ENCODE results near the gene ARFIP2.

The ARFIP2 gene

DNA sequence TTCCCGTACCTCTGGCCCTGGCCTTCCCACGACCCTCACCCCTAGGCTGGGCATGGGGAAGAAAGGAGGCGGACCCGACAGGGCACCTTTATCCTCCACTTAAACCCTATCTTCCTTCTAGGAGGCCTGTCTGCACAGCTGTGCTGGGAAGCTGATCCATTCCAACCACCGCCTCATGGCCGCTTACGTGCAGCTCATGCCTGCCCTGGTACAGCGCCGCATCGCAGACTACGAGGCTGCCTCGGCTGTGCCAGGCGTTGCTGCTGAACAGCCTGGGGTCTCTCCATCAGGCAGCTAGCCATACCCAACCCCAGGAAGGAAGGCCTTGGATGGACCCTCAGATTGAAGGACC, 769 bp upstream of the ARFIP2 start:
- peak; percentile 19 for DNase-seq

DNA sequence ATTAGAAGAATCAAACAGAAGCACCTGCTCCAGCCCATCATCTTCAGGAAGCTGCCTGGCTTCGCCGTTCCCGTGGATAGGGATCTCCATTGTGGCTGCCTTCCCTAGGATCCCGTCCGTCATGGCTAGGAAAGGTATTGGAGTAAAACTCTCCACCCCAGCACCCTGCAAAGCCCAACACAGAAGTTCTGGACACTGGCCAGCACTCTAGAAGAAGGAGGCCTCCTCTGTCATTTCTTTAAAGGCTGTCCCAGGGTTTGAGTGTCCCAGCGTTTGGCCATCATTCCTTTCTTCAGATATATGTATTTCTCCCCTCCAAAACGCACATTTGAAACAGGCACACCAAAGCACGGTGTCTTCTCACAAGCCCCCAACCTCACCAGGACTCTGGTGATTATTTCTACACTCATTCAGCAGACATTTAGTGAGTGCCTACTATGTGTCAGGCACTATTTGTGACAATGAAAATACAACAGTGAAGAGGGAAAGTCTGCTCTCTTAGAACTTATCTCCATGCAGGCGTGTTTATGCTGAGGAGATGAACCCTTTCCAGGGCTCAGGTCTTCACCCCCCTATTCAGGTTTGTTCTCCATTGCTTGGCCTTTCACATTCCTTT, 724 bp downstream of the ARFIP2 start:
- no peak for DNase-seq

DNA sequence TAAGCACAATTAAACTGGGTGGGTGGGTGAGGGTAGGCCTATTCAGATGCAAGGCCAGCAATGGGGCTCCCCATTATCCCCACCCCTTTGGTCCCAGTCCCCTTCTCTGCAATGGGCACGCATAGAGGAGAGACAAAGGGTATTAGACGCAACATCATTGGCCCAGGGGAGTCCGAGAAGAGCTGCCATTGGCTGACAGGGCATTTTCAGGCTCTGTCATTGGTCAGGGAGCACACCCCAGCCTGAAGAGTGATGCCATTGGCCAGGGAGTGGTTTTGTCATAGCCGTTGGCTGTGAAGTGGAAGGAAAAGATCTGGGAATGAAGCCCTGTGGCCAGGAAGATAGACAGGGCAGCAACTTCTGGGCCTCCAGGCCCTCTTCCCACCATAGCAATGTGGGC, 4.6 kb downstream of the ARFIP2 start:
- DNase-seq: no peak

DNA sequence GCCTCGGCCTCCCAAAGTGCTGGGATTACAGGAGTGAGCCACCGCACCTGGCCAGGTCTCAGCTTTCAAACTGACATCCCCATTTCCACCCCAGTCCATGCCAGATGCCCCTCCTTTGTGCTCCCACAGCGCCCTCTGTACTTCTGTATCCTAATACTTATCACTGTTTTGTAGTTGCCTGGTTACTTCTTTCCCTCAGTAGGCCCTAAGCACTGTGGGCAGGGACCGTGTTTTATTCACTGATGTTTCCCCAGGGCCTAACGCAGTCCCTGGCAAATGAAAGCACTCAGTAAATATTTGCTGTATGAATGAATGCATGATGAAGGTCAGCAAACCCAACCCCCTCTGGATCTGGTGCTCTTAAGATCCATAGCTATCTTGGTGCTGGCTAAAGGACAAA, 5.2 kb downstream of the ARFIP2 start:
- DNase-seq: no peak

DNA sequence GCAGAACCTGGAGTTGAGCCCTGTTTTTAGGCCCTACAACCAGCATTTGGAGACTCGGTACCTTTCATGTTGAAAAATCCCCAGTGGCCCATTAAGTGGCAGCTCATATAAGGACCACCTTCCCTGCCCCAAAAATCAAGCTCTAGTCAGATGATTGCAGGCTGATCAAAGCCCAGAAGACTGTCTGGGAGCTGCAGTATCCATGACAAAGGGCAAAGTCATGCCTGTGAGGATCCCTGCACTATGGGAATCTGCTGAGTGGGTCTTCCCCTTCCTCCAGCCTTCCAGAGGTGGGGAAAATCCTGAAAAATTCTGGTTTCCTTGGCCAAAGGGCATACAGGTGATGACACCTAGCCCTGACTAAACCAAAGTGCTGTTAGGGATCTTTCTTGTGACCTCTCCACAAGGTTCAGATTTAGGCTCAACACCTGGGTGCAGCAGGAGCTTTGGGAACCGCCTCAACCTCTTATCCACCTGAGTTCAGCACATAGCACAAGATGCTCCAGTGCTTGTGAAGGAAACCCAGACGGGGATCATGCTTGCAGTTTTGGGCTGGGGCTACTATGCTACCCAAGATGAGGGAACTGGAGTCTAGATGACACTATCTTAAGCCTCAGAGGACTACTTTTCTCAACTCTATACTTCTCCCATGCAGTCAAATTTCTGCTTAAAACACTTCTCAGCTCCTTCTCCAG, 6.2 kb downstream of the ARFIP2 start:
- DNase-seq: no peak

DNA sequence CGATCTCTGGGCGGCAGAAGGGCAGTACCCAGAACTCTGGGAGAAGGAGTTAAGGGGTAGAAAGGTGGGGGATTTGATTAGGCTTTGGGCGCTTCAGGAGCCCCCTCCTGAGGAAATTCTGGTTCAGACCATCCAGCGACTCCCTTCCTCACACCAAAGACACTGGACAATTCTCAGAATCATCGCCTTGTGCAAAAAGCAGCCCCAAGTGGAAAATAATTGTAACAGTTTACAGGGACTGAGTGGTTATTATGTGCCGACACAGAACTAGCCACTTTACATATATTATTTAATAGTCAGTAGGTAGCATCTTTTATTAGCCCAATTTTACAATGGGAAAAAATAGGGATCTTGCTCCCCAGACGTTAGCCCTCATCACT, 6.7 kb downstream of the ARFIP2 start:
- no peak for DNase-seq

DNA sequence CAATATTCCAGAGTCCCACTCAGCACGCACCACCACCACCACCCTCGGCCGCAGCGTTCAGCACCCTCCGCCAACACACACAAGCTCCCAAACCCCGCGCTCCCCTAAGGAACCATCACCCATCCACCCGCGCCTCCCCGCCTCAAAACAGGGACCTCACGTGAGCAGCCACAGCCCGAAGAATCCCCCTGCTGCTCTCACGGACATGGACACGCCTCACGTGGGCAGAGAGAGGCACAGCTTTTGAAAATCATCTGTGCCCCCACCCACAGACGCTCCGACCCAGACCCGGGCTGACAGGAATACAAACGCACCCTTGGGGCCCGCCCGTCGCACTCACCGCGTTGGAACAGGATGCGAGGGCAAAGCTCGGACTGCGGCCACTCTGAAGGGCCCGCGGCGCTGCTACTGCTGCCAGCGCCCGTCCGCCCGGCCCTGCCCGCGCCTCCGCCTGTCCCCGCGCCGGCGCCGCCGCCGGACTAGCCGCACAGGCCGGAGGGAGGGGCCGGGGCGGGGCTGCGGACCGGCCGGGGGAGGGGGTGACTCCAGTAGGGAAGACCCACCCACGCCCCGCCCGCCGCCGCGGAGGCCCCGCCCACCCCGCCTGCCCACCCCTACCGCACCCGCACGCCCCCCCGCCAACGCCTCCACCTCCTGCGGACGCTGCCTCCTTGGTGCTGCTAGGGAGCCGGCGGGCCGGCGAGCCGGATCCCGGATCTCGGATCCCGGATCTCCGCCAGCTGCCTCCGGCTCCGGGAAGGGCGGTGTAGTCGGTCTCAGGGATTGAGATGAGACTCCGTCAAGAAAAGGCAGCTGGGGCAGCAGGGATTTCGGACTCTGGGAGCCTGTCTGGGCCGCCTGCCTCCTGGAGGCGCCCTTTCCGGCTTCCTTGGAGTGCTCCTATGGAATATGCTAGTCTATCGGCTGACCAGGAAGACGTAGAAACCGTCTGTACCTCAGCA, 7.4 kb downstream of the ARFIP2 start, which contains the start of gene TRIM3:
TSS of gene TRIM3 (minus strand) at position 491 of the 962 bp plus-strand sequence. CDS start 8,246 bp downstream, outside the sequence.
- DNase-seq: peak; percentile 68

DNA sequence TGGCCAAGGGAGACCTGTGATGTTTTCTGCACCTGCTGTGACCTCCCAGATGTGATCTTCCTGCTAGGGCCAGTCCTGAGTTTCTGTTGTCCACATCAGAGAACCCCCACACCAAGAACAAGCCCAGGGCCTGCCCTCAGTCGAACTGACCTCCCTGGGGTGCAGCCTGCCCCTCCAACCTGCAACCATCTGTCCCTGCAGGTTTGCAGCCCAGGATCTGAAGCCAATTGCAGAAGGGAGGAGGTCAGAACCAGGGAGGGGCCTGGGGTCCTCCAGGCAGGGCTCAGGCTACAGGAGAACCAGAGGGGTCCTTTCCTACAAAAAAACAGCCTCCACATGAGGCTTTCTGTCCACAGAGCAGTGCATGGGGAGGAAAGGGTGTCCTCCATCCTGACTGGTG, 8.2 kb downstream of the ARFIP2 start:
- no peak for DNase-seq

DNA sequence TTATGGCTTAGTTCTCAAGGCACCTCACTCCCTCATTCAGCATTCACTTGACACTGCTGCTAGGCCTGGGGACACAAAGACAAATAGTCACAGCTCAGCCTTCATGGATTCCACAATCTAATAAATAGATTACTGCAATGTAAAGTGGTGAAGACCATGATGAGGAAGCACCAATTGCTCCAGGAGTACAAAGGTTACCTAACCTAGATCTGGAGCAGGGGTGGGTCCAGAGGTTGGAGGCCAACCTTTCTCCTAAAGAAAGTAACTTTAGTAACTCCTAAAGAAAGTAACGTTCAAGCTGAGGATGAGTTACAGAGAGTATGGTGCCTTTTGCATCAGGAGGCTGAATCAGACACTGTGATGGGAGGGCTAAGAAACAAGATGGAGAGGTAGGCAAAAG, 11.5 kb downstream of the ARFIP2 start:
- no peak for DNase-seq

DNA sequence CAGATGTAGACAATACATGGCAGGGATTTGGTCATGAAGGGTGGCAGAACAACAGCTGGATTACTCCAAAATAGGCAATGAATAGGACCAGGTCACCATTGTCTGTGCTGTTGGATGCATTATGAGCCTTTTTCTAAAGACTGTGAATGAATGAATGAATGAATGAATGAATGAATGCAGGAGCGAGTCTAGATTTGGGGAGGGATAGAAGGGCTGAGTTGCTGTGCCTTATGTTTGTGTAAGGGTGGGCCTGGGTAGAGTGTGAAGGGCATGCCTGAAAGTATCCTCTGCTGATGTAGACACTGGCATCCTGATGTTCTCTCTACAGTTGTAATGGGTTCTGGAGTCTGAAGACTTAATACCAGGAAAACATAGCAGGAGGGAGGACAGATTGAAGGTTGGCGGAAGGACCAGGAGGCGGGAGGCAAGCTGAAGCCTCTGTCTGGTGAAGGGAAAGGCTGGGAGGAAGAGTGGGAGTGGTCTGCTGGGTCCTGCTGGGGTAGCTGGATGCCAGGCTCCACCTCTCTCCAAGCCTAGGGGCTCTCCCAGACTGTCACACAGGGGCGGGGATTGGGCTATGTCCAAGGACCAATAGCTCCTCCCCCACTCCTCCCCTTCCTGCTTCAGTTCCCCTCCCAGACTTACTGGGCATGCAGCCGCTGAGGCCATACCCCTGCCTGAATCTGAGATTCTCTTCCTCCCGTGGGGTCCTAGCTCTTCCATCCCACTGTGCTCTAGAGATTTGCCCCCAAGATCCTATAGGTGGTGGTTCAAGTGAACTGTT, 12.2 kb downstream of the ARFIP2 start:
- no peak for DNase-seq

DNA sequence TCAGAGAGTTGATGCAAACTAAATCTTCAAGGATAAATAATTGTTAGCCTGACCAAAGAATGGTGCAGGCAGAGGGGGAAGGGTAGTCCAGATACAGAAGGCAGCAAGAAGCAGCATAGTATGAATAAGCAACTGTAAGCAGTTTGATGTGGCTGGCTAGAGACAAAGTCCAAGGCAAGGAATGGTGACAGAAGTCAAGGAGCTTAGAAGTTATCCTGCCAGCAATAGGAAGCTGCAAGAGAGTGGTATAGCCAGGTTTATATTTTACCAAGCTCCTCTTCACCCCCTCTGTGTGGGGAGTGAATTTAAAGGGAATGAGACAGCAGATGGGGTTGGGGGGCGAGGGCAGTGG, 22.1 kb downstream of the ARFIP2 start:
- no peak for DNase-seq

DNA sequence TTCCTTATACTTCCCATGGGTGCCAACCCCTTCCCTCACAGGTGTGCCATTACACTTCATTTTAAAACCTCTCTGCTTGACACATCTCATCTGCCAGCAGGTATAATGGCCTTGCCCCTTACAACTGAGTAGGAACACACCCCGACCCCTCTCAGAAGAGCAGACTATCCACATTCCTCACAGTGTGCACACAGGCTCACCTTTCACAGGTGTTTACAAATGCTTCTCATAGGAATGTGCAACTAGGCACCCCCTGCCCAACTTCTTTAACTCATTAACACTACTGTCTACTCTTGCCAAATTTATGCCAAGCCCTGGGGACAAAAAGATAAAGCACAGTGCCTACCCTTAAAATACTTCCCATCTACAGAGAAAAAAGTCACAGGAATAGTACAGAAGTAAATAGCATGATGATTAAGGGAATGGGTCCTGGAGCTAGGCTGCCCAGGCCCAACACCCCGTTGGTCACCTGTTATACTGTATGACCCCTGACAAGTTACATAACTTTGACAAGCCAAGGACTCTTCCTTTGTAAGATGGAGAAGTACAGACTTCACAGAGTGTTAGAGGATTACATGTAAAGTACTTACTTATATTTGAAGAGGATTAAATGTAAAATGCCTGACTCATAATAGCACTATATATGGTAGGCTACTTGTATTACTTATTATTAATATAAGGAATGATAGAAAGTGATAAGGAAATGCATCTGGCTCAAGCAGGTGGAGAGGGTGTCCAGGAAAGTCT, 22.6 kb downstream of the ARFIP2 start:
- DNase-seq: no peak

DNA sequence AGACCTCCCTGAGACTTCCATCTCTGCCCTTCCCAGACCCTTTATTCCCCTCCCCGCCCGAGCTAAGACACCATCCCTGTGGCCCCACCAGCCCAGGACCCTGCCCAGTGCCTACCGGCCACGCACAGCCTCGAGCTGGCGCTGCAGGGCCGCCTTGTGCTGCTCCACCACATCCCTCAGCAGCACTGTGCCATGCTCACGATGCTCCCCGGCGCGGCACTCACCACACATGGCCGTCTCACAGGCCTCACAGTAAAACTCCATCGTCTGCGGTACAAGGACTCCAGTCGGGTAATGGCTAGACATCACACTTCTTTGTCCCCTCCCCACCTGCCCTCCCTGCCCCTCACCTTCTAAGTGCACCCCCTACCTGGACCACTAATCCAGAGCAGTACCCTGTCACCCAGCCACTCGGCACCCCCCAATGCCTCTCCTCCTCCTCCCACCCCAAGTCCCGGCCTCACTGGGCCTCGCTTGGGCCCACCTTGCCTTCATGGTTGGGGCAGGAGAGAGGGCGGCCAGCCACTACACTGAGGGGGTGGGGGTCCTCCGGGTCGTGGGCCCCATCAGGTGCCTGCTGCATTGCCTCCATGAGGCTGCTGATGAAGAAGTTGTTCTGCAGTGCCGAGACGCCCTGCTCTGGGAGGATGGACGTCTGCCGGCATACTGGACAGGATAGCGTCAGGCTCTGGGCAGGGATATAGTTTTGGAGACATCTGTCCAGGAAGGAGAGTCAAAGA, 23.4 kb downstream of the ARFIP2 start:
- DNase-seq: no peak

DNA sequence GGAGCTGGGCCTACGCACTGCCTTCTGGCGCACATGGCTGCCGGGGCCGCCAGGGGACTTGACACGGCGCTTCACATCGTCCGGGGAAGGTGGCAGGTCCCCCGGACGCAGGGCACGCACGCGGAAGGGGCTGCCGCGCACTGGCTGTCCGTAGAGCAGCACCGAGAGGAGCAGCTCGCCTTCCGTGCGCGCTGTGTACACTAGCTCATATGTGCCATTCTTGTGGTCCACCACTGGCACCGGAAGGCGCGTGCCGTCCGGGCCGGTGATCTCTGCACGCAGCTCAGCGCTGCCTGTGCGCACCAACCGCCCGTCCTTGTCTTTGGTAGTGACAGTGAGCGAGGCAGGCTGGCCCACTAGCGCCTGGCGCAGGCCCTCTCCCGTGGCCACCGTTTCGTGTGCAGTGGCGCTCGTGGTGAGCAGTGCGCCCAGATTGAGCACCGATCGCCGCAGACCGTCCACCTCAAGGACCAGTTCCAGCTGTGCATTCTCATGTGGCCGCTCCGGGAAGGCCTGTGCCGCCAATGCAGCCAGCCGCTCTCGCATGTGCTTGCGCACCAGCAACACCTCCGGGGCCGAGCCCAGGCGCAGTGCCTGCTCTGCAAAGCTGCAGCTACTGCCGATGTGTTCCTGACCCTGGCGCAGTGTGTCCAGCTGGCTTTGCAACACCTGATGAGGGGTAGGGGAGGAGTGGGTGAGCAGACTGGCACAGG, 24.6 kb downstream of the ARFIP2 start:
- DNase-seq: no peak

DNA sequence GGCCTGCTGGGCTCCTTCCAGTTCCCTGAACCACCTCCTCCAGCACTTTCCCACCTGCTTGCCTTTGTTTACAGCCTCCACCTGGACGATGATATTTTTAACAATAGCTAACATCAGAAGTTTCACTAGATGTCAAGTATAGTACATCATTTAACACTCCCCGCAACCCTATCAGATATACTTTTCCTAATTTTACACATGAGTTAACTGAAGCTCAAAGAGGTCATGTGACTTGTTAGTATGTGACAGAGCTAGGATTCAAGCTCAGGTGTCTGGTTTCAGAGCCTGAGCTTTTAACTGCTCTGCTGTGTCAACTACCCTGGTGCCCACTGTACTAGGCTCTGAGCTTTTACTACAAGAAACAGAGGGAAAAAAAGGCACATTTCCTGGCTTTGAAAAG, 26.1 kb downstream of the ARFIP2 start:
- no peak for DNase-seq

DNA sequence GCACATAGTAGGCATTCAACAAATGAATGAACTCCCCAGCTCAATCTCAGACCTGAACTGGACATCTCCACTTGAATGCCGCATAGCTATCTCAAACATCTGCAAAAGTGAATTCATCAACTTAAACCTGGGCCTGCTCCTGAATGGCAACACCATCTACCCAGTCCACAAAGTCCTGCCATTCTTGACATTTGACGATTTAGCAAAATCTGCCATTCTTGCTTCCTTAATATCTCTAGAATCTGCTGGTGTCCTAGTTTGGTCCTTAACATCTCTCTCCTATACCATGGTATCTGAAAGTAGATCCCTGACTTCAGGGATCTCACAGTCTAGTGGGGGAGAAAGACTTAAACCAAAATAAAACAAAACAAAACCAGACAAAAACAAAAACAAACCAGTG, 28.0 kb downstream of the ARFIP2 start:
- no peak for DNase-seq

DNA sequence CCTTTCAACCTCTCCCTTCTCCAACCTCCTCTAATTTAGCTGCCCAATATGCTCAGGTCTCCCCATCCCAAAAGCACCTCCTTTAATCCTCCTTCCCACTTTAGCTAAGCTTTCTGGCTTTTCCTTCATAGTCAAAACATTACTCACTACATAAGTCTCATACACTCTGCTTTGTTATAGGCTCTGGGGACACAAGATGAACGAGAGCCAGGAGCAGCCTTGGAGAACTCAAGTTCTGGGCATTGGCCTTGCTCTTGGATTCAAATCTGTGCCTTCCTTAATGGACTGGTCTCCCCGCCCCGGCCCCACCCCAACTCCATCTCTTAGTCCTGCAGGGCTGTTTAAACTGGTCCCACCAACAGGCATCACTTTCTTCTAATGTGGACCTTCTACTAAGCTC, 28.9 kb downstream of the ARFIP2 start:
- no peak for DNase-seq

DNA sequence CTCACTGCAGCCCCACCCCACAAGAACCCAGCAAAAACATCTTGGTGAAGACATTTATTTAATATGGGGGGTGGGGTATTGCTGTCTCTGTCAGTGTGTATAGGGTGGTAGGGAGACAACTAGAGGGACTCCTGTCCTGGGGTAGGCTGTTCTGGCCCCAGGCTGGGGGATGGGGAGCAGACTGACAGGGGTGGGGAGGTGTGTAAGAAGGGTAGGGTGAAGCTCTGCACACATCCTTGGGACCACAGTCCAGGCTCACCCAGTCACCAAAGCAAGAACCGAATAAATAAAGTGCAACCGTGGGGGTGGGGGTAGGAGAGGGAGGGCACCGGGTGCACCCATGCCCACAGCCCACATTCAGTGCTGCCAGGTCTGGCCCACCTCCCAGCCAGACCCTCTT, 32.6 kb downstream of the ARFIP2 start:
- DNase-seq: no peak

DNA sequence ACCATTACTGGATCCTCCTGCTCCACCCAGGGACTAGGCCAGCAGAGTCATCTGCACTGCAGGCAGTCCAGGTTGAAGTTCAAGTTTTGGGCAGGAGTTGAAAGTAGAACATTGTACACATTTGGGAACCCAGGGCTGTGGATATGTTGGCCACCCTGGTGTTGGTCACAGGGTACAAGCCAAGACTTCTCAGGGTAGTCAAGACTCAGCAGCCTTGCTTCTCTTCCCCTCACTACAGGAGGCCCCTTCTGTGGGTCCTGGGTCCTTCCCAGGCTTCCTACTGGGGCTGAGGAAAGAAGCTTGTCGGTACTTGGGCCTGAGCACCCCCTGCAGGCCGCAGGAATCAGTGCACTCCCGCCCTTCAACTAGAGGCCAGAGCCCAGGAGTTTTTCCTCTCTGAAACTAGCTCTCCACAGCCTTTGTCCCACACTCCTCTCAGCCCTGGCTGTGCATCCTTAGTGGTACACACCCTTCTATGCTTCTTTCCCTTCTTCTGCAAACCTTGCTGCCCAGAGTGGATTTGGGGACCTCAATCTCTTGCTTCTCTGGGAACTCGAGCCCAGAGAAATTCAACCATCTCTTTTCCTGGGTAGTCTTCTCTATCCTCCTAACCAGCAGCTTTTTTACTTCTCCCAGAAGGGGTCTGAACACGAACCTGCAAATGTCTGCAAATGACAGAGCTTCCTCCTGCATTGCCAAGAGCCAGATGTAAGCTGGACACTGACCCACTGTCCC, 37.7 kb downstream of the ARFIP2 start:
- peak; percentile 48 for DNase-seq

DNA sequence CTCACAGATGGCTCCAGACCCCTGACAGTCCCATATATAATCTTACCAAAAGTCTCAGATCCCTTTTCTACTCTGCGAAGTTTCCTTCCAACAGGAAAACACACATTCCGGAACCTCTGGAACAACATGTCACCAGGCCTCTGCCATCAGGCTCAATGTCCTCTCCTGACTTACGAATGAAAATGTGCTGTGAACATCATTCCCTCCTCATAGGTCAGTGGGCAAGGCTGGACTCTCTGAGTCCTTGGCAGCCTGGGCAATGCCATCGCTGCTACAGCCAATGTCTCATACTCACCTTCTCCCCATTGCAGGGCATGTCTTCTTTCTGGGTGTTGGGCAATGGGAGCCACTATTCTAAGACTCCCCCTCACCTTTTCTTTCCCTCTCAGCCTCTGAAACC, 38.7 kb downstream of the ARFIP2 start:
- no peak for DNase-seq
